Fibroblast of lung (primary cell): ENCODE results near the gene ADD3.

Source experiments
- EZH2 ChIP-seq: IDR thresholded peaks from 2 replicates; pipeline ENCODE4 v1.5.1; 2012; ENCODE audit warnings: low read length, control low read depth, mild to moderate bottlenecking; ENCODE audit errors: missing control alignments
- TF ChIP-seq, protein P1 (sequence below), 2 donors: IDR thresholded peaks in 1 of 2; conservative IDR thresholded peaks in 1 of 2; 1 replicate in 1 of 2; 2 replicates in 1 of 2; pipeline ENCODE4 v1.5.1; 2011 to 2012; ENCODE audit warnings: low read length in 2 of 2, control low read depth in 1 of 2, inconsistent platforms in 1 of 2, low read depth in 1 of 2, mild to moderate bottlenecking in 1 of 2

- TF ChIP-seq, protein P1, sequence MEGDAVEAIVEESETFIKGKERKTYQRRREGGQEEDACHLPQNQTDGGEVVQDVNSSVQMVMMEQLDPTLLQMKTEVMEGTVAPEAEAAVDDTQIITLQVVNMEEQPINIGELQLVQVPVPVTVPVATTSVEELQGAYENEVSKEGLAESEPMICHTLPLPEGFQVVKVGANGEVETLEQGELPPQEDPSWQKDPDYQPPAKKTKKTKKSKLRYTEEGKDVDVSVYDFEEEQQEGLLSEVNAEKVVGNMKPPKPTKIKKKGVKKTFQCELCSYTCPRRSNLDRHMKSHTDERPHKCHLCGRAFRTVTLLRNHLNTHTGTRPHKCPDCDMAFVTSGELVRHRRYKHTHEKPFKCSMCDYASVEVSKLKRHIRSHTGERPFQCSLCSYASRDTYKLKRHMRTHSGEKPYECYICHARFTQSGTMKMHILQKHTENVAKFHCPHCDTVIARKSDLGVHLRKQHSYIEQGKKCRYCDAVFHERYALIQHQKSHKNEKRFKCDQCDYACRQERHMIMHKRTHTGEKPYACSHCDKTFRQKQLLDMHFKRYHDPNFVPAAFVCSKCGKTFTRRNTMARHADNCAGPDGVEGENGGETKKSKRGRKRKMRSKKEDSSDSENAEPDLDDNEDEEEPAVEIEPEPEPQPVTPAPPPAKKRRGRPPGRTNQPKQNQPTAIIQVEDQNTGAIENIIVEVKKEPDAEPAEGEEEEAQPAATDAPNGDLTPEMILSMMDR (conservative IDR thresholded peaks at IDR 0.05 in 1 of 2, IDR thresholded peaks at IDR 0.05 in 1 of 2; ENCODE audit: low read depth in 1 of 2, low read length in 2 of 2): no peak
- TF ChIP-seq EZH2: no peak
These were observed 10.1 kb downstream of the ADD3 start for GRCh38 chr10:110017907-110018306.
